ENCODE measurements around the gene PIGQ.

PIGQ gene

GRCh38 chr16:610513-611381 lies 41.0 kb downstream of the PIGQ start:
- no peak for DNase-seq

- DNase-seq, result no peak
These were observed 45.4 kb downstream of the PIGQ start for GRCh38 chr16:615122-615521.

GRCh38 chr16:616733-617586 lies 47.2 kb downstream of the PIGQ start:
- DNase-seq, result no peak

- DNase-seq, result no peak
These were observed 48.1 kb downstream of the PIGQ start for GRCh38 chr16:617855-618254.

GRCh38 chr16:619476-620100 lies 49.8 kb downstream of the PIGQ start:
- no peak for DNase-seq

GRCh38 chr16:620700-621525 lies 51.1 kb downstream of the PIGQ start:
- DNase-seq, result no peak

- no peak for DNase-seq
These were observed 51.8 kb downstream of the PIGQ start for GRCh38 chr16:621526-622105.

GRCh38 chr16:622920-623280 lies 53.1 kb downstream of the PIGQ start:
- no peak for DNase-seq

- DNase-seq, result no peak
These were observed 54.8 kb downstream of the PIGQ start for GRCh38 chr16:624526-625070.

GRCh38 chr16:625117-625976 lies 55.6 kb downstream of the PIGQ start:
- DNase-seq, result no peak

- no peak for DNase-seq
These were observed 56.4 kb downstream of the PIGQ start for GRCh38 chr16:625977-626765.

GRCh38 chr16:626787-627453 lies 57.2 kb downstream of the PIGQ start:
- peak; percentile 87 for DNase-seq

GRCh38 chr16:627454-628239 lies 57.9 kb downstream of the PIGQ start:
- no peak for DNase-seq

- DNase-seq, result no peak
These were observed 58.7 kb downstream of the PIGQ start for GRCh38 chr16:628321-629061.

- peak; percentile 90 for DNase-seq
These were observed 59.5 kb downstream of the PIGQ start for GRCh38 chr16:629185-629832.

GRCh38 chr16:629833-630248 lies 60.1 kb downstream of the PIGQ start:
- DNase-seq, result no peak

GRCh38 chr16:630249-630814 lies 60.6 kb downstream of the PIGQ start:
- no peak for DNase-seq
